ENCODE results near the gene TMEM53.

DNA sequence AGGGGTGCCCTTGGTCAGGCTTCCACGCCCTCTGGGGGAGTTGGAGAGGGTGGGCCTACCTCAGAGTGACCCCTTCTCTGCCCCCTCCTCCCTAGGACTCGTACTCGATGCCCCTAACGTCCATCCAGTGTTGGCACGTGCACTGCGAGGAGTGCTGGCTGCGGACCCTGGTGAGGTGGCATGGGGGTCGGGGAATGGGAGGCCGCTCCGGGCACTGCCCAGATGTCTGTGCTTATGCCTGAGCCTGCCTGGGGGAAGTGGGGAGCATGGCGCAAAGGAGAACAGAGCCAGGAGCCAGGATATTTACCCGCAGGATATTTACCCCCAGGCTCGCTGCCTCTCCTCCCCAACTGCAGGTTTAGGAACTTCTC is 24.5 kb downstream of the TMEM53 start:
- TF ChIP-seq, protein P1, sequence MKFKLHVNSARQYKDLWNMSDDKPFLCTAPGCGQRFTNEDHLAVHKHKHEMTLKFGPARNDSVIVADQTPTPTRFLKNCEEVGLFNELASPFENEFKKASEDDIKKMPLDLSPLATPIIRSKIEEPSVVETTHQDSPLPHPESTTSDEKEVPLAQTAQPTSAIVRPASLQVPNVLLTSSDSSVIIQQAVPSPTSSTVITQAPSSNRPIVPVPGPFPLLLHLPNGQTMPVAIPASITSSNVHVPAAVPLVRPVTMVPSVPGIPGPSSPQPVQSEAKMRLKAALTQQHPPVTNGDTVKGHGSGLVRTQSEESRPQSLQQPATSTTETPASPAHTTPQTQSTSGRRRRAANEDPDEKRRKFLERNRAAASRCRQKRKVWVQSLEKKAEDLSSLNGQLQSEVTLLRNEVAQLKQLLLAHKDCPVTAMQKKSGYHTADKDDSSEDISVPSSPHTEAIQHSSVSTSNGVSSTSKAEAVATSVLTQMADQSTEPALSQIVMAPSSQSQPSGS (CRISPR knock-in tag; IDR thresholded peaks at IDR 0.05; ENCODE audit: borderline replicate concordance, low read depth) = no peak
- TF ChIP-seq ESRRA (CRISPR knock-in tag; IDR thresholded peaks at IDR 0.05; ENCODE audit: borderline replicate concordance) = no peak
- no peak for TF ChIP-seq TP53 (CRISPR knock-in tag; IDR thresholded peaks at IDR 0.05)
- TF ChIP-seq, protein P2, sequence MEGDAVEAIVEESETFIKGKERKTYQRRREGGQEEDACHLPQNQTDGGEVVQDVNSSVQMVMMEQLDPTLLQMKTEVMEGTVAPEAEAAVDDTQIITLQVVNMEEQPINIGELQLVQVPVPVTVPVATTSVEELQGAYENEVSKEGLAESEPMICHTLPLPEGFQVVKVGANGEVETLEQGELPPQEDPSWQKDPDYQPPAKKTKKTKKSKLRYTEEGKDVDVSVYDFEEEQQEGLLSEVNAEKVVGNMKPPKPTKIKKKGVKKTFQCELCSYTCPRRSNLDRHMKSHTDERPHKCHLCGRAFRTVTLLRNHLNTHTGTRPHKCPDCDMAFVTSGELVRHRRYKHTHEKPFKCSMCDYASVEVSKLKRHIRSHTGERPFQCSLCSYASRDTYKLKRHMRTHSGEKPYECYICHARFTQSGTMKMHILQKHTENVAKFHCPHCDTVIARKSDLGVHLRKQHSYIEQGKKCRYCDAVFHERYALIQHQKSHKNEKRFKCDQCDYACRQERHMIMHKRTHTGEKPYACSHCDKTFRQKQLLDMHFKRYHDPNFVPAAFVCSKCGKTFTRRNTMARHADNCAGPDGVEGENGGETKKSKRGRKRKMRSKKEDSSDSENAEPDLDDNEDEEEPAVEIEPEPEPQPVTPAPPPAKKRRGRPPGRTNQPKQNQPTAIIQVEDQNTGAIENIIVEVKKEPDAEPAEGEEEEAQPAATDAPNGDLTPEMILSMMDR (IDR thresholded peaks at IDR 0.05) = no peak
- TF ChIP-seq ZNF532 (CRISPR knock-in tag; IDR thresholded peaks at IDR 0.05; ENCODE audit: borderline replicate concordance) = no peak
- TF ChIP-seq TCF7 (CRISPR knock-in tag; IDR thresholded peaks at IDR 0.05; ENCODE audit: low read depth) = no peak
- no peak for TF ChIP-seq ETV6 (CRISPR knock-in tag; IDR thresholded peaks at IDR 0.05)
- no peak for TF ChIP-seq FOXP4 (CRISPR knock-in tag; IDR thresholded peaks at IDR 0.05)
- TF ChIP-seq, protein P3, sequence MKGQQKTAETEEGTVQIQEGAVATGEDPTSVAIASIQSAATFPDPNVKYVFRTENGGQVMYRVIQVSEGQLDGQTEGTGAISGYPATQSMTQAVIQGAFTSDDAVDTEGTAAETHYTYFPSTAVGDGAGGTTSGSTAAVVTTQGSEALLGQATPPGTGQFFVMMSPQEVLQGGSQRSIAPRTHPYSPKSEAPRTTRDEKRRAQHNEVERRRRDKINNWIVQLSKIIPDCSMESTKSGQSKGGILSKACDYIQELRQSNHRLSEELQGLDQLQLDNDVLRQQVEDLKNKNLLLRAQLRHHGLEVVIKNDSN (CRISPR knock-in tag; IDR thresholded peaks at IDR 0.05) = no peak
- no peak for TF ChIP-seq MYBL2 (CRISPR knock-in tag; IDR thresholded peaks at IDR 0.05)
- TF ChIP-seq TEAD4 (CRISPR knock-in tag; IDR thresholded peaks at IDR 0.05) = no peak
- no peak for TF ChIP-seq CREB1 (CRISPR knock-in tag; IDR thresholded peaks at IDR 0.05)
